ENCODE data around the gene ZNF783.
"Not testable (repeated sequence)": the region's sequence is repeated elsewhere in the genome, so short reads cannot be mapped to it uniquely, and the experiment has no call there.

ZNF783 gene

GRCh38 chr7:149253665-149254064 is 8.3 kb upstream of the ZNF783 start:
- TF ChIP-seq ZNF274 (IDR thresholded peaks at IDR 0.05; ENCODE audit: low read depth, low read length) = no peak
- no peak overlapping the region for H3K4me3 ChIP-seq (ENCODE audit: low read length)

GRCh38 chr7:149254181-149254858 is 7.7 kb upstream of the ZNF783 start:
- TF ChIP-seq ZNF274 (IDR thresholded peaks at IDR 0.05; ENCODE audit: low read depth, low read length) = no peak
- H3K4me3 ChIP-seq (ENCODE audit: low read length) = no peak overlapping the region

- H3K4me3 ChIP-seq (ENCODE audit: low read length) = no peak overlapping the region
- TF ChIP-seq ZNF274 (IDR thresholded peaks at IDR 0.05; ENCODE audit: low read depth, low read length) = no peak
Measured at GRCh38 chr7:149255174-149255573, 6.8 kb upstream of the ZNF783 start.

- H3K4me3 ChIP-seq (ENCODE audit: low read length) = no peak overlapping the region
- no peak for TF ChIP-seq ZNF274 (IDR thresholded peaks at IDR 0.05; ENCODE audit: low read depth, low read length)
Measured at GRCh38 chr7:149256568-149256967, 5.4 kb upstream of the ZNF783 start.

- no peak for TF ChIP-seq ZNF274 (IDR thresholded peaks at IDR 0.05; ENCODE audit: low read depth, low read length)
Measured at GRCh38 chr7:149257146-149257545, 4.8 kb upstream of the ZNF783 start.

GRCh38 chr7:149261316-149261828 is 624 bp upstream of the ZNF783 start:
- H3K4me3 ChIP-seq (ENCODE audit: low read length) = peak overlapping the region; percentile 84; the same call in 1 of the 2 replicates
- TF ChIP-seq ZNF274 (IDR thresholded peaks at IDR 0.05; ENCODE audit: low read depth, low read length) = no peak

More at GRCh38 chr7:149257146-149257545, 4.8 kb upstream of the ZNF783 start:
- H3K4me3 ChIP-seq (ENCODE audit: low read length) = no peak overlapping the region

GRCh38 chr7:149266451-149266850 is 4.5 kb downstream of the ZNF783 start:
- no peak for TF ChIP-seq ZNF274 (IDR thresholded peaks at IDR 0.05; ENCODE audit: low read depth, low read length)
- H3K4me3 ChIP-seq (ENCODE audit: low read length) = no peak overlapping the region

- no peak for TF ChIP-seq ZNF274 (IDR thresholded peaks at IDR 0.05; ENCODE audit: low read depth, low read length)
- H3K4me3 ChIP-seq (ENCODE audit: low read length) = no peak overlapping the region
Measured at GRCh38 chr7:149267733-149268132, 5.7 kb downstream of the ZNF783 start.

GRCh38 chr7:149274424-149274823 is 12.4 kb downstream of the ZNF783 start:
- not testable (repeated sequence) for H3K4me3 ChIP-seq (ENCODE audit: low read length)

- no peak overlapping the region for H3K4me3 ChIP-seq (ENCODE audit: low read length)
- TF ChIP-seq ZNF274 (IDR thresholded peaks at IDR 0.05; ENCODE audit: low read depth, low read length) = no peak
Measured at GRCh38 chr7:149277871-149278270, 15.9 kb downstream of the ZNF783 start.

GRCh38 chr7:149278396-149278795 is 16.4 kb downstream of the ZNF783 start:
- no peak overlapping the region for H3K4me3 ChIP-seq (ENCODE audit: low read length)
- no peak for TF ChIP-seq ZNF274 (IDR thresholded peaks at IDR 0.05; ENCODE audit: low read depth, low read length)

- no peak overlapping the region for H3K4me3 ChIP-seq (ENCODE audit: low read length)
- TF ChIP-seq ZNF274 (IDR thresholded peaks at IDR 0.05; ENCODE audit: low read depth, low read length) = no peak
Measured at GRCh38 chr7:149279111-149279743, 17.2 kb downstream of the ZNF783 start.

- TF ChIP-seq ZNF274 (IDR thresholded peaks at IDR 0.05; ENCODE audit: low read depth, low read length) = no peak
- H3K4me3 ChIP-seq (ENCODE audit: low read length) = no peak overlapping the region
Measured at GRCh38 chr7:149280151-149280550, 18.2 kb downstream of the ZNF783 start.

- no peak for TF ChIP-seq ZNF274 (IDR thresholded peaks at IDR 0.05; ENCODE audit: low read depth, low read length)
Measured at GRCh38 chr7:149280661-149281507, 18.9 kb downstream of the ZNF783 start.

More at GRCh38 chr7:149280661-149281507, 18.9 kb downstream of the ZNF783 start:
- no peak overlapping the region for H3K4me3 ChIP-seq (ENCODE audit: low read length)

All from GM08714 (cell line).